GM10248 (cell line): ENCODE results near the gene LGI2.
A peak's percentile ranks its signal among the peaks of the same experiment; 100 is the strongest.

Experiments used
- CTCF ChIA-PET: fragments of 300-600 bp; sonication (Branson Sonifier 250); formaldehyde crosslinking; extraction: SDS; loops from one replicate; lab custom pipeline; 2021; ENCODE audit warnings: antibody characterized with exemption; lab: Yijun Ruan, JAX
- POLR2A ChIA-PET: fragments of 350-650 bp; sonication (Branson Sonifier 250); formaldehyde crosslinking; extraction: SDS; loops from one replicate; lab custom pipeline; 2020; ENCODE audit warnings: antibody characterized with exemption; lab: Yijun Ruan, JAX
- DNase-seq: peaks from one replicate; pipeline ENCODE4 v3.0.0; 2012; ENCODE audit errors: extremely low spot score
- TF ChIP-seq, protein P1 (sequence below): IDR thresholded peaks from 2 replicates; pipeline ENCODE4 v1.5.1; 2012; ENCODE audit warnings: mild to moderate bottlenecking, low read depth; ENCODE audit errors: extremely low read depth, missing control alignments, control extremely low read depth

Gene LGI2

DNA sequence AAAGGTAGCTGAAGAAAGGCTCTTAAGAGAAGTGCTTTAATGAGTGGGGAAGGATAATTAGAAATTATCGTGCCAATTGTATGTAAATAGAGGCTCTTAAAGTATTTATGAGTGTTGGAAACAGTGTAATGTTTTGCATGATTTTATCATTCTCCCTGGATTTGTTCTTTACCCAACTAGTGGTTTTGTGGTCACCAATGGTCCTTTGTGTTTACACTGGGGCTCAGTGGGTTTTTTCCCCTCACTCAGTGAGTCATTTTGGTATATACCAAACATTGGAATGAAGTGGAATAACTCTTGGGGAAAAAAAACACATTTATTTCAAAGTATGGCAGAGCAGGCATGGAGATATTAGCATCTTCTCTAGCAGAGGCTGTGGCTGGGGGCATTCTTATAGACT lies 20.8 kb upstream of the LGI2 start:
- TF ChIP-seq, protein P1, sequence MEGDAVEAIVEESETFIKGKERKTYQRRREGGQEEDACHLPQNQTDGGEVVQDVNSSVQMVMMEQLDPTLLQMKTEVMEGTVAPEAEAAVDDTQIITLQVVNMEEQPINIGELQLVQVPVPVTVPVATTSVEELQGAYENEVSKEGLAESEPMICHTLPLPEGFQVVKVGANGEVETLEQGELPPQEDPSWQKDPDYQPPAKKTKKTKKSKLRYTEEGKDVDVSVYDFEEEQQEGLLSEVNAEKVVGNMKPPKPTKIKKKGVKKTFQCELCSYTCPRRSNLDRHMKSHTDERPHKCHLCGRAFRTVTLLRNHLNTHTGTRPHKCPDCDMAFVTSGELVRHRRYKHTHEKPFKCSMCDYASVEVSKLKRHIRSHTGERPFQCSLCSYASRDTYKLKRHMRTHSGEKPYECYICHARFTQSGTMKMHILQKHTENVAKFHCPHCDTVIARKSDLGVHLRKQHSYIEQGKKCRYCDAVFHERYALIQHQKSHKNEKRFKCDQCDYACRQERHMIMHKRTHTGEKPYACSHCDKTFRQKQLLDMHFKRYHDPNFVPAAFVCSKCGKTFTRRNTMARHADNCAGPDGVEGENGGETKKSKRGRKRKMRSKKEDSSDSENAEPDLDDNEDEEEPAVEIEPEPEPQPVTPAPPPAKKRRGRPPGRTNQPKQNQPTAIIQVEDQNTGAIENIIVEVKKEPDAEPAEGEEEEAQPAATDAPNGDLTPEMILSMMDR, result no peak
- ChIA-PET CTCF (interaction anchor here (1.1 kb wide), 1 partner anchor 32 kb away, joined by 3 read pairs; no protein-coding TSS in a partner anchor), POLR2A (no interaction called here)
- DNase-seq, result no peak

DNA sequence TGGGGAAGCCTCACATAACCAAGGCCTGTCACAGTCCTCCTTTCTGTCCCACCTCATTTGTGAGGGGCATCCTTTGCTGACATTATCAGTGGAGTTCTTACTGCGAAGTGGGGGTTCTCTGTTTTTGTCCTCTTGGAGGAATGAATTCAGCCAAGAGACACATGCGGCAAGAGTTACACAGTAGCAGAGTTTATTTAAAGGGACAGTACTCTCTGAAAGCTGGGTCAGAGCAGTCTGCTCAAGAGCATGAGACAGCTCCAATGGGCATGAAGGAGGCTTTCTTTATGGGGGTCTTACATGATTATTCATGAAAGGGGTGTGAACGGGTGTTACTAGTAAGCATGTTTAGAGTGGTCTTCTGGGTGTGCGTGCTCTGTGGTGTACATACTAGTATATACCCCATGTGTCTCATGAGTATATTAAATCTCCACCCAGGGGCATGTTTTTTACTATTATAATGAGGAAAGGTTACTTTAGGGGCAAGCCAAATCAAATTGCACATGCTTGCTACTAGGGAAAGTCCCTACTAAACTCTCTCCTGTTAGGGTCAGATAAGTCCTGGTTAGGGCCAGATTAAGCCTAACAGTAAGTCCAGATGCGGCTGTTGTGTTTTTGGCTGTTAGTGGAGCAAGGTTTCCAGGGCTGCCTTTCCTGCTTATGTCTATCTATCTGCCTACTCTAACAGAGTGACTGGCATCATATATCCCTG lies 19.8 kb upstream of the LGI2 start:
- CTCF ChIA-PET, result interaction anchor here (1.1 kb wide), 1 partner anchor 31 kb away, joined by 3 read pairs; no protein-coding TSS in a partner anchor
- POLR2A ChIA-PET, result no interaction called here
- no peak for DNase-seq
- TF ChIP-seq, protein P1, result no peak

DNA sequence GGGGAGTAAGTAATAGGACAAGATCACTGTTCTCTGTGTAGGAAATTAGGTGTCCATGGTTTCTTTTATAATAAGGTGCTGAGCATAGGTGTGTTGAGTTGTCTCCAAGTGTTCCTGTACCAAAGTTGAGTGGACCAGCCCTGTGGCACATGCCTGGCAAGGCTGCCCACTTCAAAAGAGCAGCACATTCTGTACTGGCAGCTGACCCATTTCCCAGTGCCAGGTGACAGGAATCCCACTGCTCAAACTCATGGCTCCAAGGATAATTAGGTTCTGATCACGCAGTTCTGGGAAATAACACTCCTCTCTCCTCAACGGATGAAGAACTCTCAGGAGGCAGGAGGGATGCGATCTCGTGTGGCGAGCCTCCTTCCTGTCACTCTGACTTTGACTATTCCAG lies 12.8 kb upstream of the LGI2 start:
- ChIA-PET POLR2A (no interaction called here), CTCF (no interaction called here)
- no peak for DNase-seq
- TF ChIP-seq, protein P1, result no peak

DNA sequence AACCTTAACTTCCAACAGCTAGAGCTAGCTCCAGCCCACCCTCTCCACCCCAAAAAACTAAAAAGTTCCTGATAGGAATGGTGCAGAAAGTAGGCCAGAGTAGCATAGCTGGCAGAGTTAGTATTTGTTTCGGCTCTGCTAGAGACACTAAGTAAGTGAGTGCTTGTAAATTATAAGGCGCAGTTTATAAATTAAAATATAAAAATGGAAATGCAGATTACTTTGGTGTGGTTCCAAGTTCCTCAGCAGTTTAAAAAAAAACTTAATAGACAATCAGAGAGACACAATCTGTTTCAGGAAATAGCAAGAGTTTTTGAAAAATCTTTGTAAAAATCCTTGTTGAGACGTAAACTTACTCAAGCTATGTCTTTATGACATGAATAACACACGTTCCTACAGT lies 2.8 kb upstream of the LGI2 start:
- ChIA-PET POLR2A (no interaction called here), CTCF (interaction anchor here (1.0 kb wide), 1 partner anchor 15 kb away, joined by 3 read pairs; no protein-coding TSS in a partner anchor)
- TF ChIP-seq, protein P1, result no peak
- DNase-seq, result no peak

DNA sequence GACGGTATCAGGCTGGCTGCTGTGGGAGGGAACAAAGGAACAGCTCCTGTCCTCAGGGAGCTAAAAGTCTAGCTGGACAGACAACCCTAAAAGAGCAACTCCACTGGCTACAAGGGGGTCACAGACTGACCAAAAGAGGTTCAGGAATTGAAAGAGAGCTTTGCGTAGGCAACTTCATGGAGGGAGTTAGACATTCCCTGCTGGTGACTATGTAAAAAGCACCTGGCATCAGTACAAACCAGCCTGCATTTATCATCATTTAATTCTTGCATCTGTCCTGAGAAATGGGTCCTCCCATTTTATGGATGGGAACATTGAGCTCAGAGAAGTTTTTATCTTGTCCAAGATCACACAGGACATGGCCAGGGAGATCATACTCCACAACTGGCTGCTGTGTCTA lies 1.4 kb upstream of the LGI2 start:
- TF ChIP-seq, protein P1, result no peak
- ChIA-PET POLR2A (no interaction called here), CTCF (interaction anchor here (0.9 to 1.1 kb wide), 2 partner anchors 17 to 52 kb away, joined by 3 read pairs; no protein-coding TSS in a partner anchor)
- DNase-seq, result no peak

DNA sequence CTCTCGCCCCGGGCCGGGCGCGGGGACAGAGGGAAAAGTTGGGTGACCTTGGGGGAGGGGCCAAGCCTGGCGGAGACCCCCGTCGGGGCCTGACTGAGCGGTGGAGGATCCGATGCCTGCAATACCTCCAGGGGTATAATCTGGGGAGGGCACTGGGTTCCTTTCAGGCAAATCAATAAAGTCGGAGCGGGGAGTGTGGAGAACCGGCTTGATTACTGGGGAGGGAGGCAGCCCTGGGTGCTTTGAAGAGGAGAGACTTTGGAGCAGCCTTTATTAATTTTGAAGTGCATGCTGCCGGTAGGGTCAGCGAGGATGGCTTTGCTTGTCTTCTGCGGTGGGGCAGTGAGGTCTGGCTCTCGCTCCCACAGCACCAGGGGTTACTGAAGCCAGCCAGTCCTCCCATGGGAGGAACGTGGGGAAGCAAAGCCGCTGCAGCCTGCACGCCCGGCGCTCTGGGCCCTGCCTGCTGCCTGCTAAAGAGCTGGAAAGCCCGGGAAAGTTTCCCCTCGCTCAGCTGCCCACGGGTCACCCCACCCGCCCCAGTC lies 403 bp upstream of the LGI2 start:
- POLR2A ChIA-PET, result no interaction called here
- CTCF ChIA-PET, result no interaction called here
- TF ChIP-seq, protein P1, result no peak
- DNase-seq, result peak; percentile 22
